Activated CD8-positive, alpha-beta memory T cell treated with anti-CD3 and anti-CD28 coated beads for 1 hour (primary cell): Measurements from ENCODE around the gene BRD3OS.

ENCODE experiments used
- DNase-seq, 2 donors: peaks; one replicate each; pipeline ENCODE4 v3.0.0-alpha.2; 2020; ENCODE audit warnings: low read depth in 1 of 2; ENCODE audit errors: extremely low read depth in 1 of 2

Gene BRD3OS

GRCh38 chr9:134049236-134049635, 24.0 kb downstream of the BRD3OS start:
- no peak for DNase-seq

GRCh38 chr9:134049772-134050588, 24.7 kb downstream of the BRD3OS start:
- no peak for DNase-seq

GRCh38 chr9:134050726-134051125, 25.4 kb downstream of the BRD3OS start:
- DNase-seq: no peak

GRCh38 chr9:134051319-134051718, 26.0 kb downstream of the BRD3OS start:
- DNase-seq: no peak

- no peak for DNase-seq
Measured at GRCh38 chr9:134052491-134052890, 27.2 kb downstream of the BRD3OS start.

GRCh38 chr9:134052941-134053340, 27.7 kb downstream of the BRD3OS start:
- no peak for DNase-seq

GRCh38 chr9:134053401-134053871, 28.2 kb downstream of the BRD3OS start:
- DNase-seq: no peak

- DNase-seq: no peak
Measured at GRCh38 chr9:134053941-134054761, 28.9 kb downstream of the BRD3OS start.

- DNase-seq: no peak
Measured at GRCh38 chr9:134054891-134055811, 29.9 kb downstream of the BRD3OS start.

GRCh38 chr9:134055981-134056461, 30.7 kb downstream of the BRD3OS start:
- DNase-seq: no peak

GRCh38 chr9:134056483-134057306, 31.4 kb downstream of the BRD3OS start:
- DNase-seq: no peak

GRCh38 chr9:134057307-134057657, 32.0 kb downstream of the BRD3OS start:
- no peak for DNase-seq

- DNase-seq: no peak
Measured at GRCh38 chr9:134057751-134058701, 32.7 kb downstream of the BRD3OS start.

- no peak for DNase-seq
Measured at GRCh38 chr9:134058716-134059115, 33.4 kb downstream of the BRD3OS start.

GRCh38 chr9:134059188-134059641, 33.9 kb downstream of the BRD3OS start:
- no peak for DNase-seq

GRCh38 chr9:134059661-134060395, 34.5 kb downstream of the BRD3OS start:
- no peak for DNase-seq

- DNase-seq: no peak
Measured at GRCh38 chr9:134060546-134060945, 35.3 kb downstream of the BRD3OS start.
